NCI-H524 treated with DMSO at 0.1 percent for 48 hours (cell line): ENCODE results near the gene F2R.
"Not testable (repeated sequence)": the region's sequence is repeated elsewhere in the genome, so short reads cannot be mapped to it uniquely, and the experiment has no call there.

Experiments used
- DNase-seq: peaks from one replicate; lab custom pipeline; 2025; lab: John Stamatoyannopoulos, UW

F2R gene

DNA sequence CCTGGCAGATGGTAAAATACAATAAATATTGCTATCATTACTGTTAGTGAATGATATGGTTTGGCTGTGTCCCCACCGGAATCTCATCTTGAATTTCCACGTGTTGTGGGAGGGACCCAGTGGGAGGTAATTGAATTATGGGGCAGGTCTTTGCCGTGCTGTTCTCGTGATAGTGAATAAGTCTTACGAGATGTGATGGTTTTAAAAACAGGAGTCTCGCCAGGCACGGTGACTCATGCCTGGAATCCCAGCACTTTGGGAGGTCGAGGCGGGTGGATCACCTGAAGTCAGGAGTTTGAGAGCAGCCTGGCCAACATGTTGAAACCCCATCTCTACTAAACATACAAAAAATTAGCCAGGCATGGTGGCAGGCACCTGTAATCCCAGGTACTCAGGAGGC lies 45.2 kb downstream of the F2R start:
- DNase-seq, result not testable (repeated sequence)

DNA sequence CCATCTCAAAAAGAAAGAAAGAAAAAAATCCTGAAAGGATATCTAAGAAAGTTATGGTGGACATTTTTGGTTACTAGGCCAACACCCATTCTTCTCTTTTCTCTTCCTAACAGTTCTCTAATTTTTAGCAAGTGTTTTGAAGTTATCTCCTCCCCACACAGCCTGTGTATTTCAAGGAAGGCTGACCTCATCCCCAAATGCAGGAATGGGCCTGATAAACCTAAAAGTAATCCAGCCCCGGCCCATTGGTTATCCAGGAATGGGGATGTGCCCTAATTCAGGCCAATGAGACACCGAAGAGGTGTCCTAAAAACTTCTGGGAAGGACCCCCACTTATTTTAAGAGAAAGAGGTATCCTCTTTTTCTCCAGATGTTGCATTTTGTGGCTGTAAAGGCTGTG lies 46.6 kb downstream of the F2R start:
- no peak for DNase-seq

DNA sequence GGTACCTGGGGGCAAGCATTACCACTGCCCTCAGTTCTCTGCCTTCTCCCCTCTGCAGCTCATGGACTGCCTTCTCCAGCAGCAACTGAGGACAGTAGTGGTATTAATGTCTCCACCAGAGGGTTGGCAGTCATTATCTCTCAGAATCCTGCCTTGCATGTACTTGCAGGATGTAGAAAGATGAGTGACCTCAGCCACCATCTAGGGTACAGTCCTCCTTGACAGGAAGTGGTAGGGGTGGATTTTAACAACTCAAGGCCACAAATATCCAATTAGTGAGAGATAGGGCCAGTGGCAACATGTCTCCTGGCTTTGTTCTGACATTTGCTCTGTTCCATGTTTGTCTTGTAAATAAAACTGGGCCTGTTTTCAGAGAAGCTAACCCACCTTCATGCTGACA lies 47.2 kb downstream of the F2R start:
- DNase-seq, result no peak

DNA sequence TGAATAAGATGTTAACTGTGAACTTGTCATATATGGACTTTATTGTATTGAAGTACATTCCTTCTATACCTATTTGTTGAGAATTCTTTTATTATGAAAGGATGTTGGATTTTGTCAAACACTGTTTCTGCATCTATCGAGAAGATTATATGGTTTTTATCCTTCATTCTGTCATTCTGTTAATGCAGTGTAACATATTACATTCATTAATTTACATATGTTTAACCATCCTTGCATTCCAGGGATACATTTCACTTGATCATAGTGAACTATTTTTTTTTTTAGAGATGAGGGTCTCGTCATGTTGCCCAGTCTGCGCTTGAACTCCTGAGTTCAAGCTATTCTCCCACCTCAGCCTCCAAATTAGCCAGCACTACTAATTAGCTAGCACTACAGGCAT lies 48.4 kb downstream of the F2R start:
- DNase-seq, result no peak

DNA sequence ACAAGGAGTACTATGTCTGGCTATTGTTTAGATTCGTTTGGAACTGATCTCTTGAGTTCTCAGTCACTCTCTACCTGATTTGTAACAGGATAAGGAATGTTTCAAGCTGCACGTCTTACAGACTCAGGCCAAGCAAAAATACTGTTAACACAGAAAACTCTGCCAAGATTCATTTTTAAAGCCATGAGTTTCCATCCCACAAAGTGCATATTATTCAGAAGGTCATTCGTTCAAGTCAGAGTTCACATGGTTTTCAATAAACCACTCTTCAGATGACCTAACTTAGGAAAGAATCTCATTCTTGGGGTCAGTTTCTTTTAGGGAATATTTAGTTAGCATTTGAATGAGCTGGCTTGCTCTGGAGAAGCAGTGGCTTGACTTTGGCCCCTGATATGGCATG lies 49.3 kb downstream of the F2R start:
- DNase-seq, result no peak

DNA sequence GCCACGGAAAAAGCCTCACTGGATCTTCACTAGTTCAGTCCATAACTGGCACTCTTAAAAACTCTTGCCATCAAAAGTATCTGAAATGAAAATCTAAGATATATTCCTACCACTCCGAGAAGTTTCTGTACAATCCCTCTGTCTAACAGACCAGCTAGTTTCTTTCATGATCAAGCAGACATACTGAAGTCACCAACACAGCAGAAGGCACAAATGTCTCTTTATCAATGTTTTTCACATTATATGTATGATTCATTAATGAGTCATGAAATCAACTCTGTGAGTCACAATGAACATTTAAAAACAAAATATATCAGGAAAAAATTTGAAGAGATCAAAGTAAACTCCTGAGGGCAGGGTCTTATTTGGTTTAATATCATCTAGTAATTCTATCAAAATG lies 50.8 kb downstream of the F2R start:
- DNase-seq, result no peak

DNA sequence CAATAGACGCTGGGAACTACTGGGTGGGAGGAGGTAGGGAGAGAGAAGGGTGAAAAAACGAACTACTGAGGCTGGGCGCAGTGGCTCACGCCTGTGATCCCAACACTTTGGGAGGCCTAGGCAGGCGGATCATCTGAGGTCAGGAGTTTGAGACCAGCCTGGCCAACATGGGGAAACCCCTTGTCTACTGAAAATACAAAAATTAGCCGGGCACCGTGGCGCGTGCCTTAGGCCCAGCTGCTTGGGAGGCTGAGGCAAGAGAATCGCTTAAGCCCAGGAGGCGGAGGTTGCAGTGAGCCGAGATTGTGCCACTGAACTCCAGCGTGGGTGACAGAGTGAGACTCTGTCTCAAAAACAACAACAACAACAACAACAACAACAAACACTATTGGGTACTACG lies 55.1 kb downstream of the F2R start:
- DNase-seq, result not testable (repeated sequence)

DNA sequence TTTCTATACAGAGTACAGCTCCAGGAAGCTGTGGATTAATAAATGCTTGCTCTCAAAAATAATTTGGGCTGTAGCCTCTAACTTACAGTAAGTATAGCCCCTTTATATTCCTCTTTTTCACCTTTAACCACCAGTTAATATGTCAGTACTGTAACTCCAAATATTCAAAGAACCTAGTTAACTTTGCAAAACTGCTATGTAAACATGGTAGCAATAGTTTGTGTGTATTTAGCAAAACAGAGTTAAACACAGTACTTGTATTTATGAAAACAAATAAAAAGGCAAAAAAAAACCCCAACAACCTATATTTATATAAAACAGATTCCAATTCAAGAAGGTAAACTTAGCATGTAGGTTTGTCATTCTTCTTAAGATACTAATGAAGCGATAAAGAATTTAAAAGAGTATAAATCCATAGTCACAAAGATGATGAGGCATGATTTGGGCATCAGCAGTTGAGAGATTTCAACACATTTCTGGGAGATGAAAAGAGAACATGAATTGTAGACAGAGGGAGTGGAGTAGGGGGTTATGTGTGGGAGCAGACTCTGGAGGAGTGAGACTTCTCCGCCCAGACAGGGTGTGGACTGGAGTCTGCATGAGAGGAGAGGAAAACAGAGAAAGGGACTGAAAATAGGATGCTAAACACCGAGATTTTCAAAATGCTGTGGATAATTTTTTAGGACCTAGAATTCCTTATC lies 55.9 kb downstream of the F2R start:
- no peak for DNase-seq

DNA sequence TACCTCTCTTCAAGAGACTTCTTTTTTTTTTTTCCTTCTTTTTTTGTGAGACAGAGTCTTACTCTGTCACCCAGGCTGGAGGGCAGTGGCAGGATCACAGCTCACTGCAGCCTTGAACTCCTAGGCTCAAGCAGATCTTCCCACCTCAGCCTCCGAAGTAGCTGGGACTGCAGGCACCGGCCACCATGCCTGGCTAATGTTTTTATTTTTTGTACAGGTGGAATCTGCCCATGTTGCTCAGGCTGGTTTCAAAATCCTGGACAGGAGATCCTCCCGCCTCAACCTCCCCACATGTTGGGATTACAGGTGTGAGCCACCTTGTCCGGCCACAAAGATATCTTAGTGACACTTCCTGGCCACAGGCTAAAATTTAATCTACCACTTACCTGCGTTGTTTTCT lies 60.0 kb downstream of the F2R start:
- no peak for DNase-seq

DNA sequence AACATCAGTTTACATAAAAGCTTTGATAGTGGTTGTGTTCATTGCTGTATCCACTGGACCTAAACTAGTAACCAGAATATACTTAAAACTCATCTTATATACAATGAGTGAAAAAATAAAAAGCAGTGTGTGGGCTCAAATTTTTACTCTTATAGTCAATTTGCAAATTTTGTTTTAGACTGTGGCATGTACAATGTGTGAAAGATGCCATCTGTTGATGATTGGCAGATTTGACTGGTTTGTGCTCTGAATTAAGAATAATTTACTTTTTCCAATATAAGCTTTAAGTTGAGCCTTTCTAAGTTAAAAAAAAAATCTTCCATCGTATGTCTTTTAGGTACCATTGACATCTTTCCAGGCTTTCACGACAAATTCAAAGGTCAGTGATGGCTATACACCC lies 60.5 kb downstream of the F2R start:
- no peak for DNase-seq

DNA sequence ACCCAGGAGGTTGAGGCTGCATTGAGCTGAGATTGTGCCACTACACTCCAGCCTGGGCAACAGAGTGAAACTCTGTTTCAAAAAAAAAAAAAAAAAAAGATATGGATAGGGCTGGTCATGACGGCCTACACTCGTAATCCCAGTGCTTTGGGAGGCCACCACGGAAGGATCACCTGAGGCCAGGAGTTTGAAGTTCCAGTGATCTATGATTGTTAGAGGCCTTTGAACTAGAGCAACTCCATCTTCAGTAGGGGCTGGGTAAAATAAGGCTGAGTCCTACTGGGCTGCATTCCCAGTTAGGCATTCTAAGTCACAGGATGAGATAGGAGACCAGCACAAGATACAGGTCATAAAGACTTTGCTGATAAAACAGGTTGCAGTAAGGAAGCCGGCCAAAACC lies 64.7 kb downstream of the F2R start:
- DNase-seq, result not testable (repeated sequence)

DNA sequence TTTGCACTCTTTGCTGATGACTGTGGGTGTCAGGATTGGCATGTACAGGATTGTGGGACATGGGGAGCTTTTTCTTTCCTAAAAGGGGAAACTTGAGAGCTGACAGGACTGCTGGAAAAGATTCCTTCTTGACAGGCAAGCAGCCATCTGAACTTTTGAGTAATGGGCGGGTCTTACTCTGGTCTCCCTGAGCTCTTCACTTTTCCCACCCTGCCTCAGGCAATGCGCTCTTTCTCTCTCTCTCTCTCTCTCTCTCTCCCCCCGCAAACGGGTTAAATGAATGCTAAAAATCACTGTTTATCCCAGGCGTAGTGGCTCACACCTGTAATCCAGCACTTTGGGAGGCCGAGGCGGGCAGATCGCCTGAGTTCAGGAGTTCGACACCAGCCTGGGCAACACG lies 65.8 kb downstream of the F2R start:
- DNase-seq, result no peak

DNA sequence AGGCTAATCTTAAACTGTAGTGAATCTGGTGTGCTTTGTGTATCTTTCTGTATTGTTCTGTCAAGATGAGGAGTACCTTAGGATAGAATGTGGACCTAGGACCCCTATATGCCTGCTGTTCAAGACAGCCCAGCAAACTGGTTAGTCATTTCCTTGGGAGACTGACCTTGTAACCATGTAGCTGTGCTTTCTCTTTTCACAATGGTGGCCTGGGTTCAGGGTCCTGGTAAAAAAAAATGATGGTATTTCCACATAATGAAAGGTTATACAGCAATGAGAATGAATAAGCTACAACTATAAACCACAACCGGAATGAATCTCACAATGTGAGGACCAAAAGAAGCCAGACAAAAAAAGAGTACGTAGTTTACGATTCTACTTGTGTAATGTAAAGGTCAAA lies 66.5 kb downstream of the F2R start:
- DNase-seq, result no peak
